NCI-H460 (cell line): ENCODE data around the gene CHD2. TPM values are rescaled to one million over a fixed set of nuclear protein-coding genes. Genes with fewer than 3 reads are reported as not detected.
"Not testable (repeated sequence)": the region's sequence is repeated elsewhere in the genome, so short reads cannot be mapped to it uniquely, and the experiment has no call there.

Experiments
- DNase-seq: peaks from one replicate; pipeline ENCODE4 v3.0.0-alpha.2; 2016; ENCODE audit warnings: low read depth; ENCODE audit errors: extremely low read depth
- total RNA-seq: library from RNA; depleted of rRNA; stranded (reverse); fragments of >200 nt; shearing (Covaris generic); gene quantifications from 2 replicates; pipeline ENCODE4 v1.2.3, GENCODE V29; 2014

CHD2 gene
- total RNA-seq, 1 experiment from 2014 or later, result 40.4 TPM

DNA sequence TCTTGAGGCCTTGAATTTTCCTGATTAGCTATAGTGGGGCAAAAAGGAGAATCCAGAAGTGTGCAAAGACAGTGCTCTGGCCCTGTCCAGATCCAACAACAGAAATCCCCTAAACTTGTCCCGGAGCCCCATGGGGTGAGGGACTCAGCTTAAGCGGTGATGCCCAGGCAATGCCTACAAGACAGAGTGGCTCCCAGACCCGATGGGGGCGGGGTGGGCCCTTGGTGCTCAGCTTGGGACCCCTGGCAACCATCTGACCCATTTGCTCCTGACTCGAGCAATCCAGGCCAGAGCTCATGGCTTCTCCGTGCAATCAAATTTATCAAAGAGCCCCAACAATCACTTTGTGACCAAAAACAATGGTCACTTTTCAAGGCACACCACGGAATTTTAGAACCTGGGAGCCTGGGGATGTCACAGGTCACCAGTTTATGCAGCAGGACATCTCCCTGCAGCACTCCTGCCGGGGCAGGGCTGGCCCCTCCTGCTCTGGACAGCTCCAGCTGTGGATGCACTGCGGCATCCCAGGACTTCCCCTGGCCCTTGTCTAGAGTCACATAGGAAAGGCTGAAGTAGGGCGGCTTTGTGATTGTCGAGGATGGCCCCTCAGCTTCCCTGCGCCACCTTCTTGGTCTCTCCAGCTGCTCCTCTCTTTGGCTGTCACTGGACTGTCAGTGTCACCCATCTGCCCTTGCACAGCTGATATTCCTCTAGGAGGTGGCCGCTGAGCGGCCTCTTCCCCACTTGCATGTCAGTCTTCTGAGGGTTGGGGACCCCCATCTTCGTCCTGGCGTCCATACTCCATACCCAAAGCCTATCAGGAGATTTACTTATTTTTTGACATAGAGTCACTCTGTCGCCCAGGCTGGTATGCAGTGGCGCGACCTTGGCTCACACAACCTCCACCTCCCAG is 160.5 kb downstream of the CHD2 start:
- no peak for DNase-seq

GRCh38 chr15:93062628-93063261 is 162.6 kb downstream of the CHD2 start:
- not testable (repeated sequence) for DNase-seq

- DNase-seq, result no peak
Measured at GRCh38 chr15:93063262-93063671, 163.1 kb downstream of the CHD2 start.

DNA sequence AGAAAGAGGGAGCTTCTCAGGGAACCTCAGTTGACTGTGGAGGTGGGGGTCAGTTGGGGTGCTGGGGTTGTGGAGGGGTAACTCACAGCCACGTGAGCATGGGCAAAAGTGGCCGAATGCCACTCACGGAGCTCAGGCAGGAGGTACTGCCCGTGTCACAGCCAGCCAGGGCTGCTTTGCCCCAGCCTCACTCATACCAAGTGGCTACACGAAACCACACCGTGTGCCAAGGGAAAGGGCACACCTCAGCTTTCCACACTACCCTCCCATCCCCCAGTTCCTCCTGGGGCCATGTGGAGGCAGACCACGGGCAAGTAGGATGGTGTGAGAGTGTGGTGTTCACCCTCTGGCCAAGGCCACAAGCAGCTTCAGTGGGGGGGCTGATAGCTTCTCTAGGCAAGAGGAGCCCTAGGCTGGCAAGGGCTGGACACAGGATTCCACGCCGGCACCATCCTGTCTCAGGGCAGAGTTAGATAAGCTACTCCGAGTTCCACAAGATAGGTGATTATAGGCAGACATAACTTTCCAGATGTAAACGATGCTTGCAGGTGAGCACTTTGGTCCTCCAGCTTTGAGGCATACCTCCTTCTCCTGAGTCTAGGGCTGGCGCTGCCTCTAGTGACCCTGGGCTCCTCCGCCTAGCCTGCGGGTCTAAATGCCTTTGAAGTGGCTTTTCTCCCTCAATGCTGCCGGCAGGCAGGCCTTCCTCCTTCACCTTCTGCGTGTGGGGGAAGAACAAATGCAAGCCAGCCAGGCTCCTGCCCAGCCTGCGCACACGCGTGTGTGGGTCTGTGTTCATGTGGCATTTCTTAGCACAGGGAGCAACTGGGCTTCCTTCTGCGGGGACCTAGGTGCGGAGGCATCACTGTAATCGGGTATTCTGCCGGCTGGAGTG is 163.9 kb downstream of the CHD2 start:
- DNase-seq, result no peak

GRCh38 chr15:93065641-93066045 is 165.5 kb downstream of the CHD2 start:
- DNase-seq, result no peak

- no peak for DNase-seq
Measured at GRCh38 chr15:93066224-93066681, 166.1 kb downstream of the CHD2 start.

DNA sequence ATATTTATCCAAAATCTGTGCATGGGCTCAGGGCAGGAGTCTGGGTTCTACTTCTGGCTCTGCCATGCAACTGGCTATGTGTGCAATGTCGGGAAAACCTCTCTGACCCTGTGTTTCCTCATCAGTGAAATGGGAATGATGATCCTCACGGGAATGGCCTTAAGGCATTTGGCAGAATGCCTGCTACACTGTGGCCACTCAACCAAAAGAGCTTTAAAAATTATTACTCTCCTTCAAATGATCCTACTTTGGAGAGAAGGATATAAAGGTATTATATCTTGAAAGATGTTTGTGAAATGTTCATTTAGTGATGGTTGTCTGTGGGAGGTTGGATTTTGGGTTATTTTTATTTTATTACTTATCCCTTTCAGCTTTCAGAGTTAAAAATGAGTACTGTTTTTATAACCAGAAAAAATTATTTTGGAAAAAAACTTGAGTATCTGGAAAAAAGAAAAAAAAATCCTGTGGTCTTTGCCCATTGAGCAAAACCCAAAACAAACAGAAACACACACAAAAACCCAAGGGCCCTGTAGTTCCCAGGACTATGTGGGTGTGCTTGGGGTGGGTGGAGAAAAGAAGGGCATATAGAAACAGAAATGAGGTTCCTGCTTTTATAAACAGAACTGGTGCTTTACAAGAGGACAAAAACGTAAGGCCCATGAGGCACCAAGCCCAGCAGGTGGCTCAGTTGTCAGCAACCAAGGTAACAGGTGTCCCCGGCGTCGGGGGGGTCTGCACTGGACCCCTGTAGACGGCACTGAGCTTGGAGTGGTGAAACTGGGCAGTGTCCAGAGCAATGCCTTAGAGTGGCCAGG is 166.9 kb downstream of the CHD2 start:
- no peak for DNase-seq

DNA sequence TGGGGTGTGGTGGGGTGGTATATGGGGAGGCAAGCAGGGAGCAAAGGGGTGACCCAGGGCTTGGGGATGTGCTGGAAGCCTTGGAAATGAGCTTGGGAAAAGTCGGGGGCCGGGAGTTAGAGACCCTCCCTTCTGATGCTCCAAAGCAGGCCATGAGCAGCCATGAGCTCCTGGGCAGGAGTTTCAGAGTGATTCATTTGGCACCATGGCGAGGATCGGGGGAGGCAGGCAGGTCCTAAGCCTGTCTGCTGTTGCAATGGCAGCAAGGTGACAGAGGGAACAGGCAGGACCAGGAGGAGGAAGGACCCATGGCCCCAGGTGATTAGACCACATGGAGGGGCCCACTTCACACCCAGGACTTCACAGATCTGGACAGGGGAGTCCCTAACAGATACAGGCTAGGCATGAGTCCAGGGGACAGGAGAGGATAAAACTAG is 167.5 kb downstream of the CHD2 start:
- DNase-seq, result no peak

DNA sequence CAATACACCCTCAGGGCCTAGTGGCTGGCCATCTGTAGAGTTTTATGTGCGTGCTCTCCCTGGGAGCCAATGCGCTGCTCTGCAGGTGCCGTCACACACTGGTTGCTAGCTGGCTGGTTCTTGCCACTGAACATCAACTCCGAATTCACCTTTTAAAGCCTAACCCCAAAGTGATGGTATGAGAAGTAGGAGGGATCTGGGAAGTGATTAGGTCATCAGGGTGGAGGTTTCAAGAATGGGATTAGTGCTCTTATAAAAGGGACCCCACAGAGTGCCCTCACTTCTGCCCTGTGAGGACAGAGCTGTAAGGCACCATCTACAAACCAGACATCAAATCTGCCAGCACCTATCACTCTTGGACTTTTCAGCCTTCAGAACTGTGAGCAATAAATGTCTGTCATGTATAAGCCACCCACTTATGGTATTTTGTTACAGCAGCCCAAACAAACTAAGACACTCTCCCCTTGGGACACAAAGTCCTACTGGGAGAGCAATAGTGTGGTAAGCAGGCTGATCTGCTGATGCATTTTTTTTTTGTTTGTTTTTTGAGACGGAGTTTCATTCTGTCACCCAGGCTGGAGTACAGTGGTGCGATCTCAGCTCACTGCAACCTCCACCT is 168.6 kb downstream of the CHD2 start:
- no peak for DNase-seq

GRCh38 chr15:93070132-93070531 is 170.0 kb downstream of the CHD2 start:
- no peak for DNase-seq

- no peak for DNase-seq
Measured at GRCh38 chr15:93070551-93071296, 170.6 kb downstream of the CHD2 start.

DNA sequence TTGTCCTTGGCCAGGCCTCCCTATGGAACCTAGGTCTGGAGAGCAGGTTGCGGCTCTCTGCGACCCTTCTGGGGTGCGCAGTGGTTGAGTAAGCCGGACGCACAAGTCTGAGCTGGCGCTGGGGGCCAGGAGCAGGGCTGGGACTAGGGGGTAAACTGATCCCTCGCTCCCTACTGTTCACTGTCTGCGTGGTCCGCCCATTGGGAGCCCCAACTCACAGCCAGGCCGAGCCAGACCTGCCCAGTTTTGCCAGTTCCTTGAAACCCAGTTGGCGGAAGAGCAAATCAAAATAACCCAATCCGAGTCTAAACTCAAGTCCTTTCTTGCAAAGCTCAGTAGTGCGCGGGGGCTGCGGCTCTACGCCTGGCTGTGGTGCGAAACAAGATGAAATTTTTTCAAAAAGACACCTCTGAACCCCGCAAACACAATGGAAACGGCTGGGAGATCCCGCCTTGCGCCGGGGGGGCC is 171.4 kb downstream of the CHD2 start:
- DNase-seq, result no peak

GRCh38 chr15:93072011-93072410 is 171.9 kb downstream of the CHD2 start:
- DNase-seq, result no peak

DNA sequence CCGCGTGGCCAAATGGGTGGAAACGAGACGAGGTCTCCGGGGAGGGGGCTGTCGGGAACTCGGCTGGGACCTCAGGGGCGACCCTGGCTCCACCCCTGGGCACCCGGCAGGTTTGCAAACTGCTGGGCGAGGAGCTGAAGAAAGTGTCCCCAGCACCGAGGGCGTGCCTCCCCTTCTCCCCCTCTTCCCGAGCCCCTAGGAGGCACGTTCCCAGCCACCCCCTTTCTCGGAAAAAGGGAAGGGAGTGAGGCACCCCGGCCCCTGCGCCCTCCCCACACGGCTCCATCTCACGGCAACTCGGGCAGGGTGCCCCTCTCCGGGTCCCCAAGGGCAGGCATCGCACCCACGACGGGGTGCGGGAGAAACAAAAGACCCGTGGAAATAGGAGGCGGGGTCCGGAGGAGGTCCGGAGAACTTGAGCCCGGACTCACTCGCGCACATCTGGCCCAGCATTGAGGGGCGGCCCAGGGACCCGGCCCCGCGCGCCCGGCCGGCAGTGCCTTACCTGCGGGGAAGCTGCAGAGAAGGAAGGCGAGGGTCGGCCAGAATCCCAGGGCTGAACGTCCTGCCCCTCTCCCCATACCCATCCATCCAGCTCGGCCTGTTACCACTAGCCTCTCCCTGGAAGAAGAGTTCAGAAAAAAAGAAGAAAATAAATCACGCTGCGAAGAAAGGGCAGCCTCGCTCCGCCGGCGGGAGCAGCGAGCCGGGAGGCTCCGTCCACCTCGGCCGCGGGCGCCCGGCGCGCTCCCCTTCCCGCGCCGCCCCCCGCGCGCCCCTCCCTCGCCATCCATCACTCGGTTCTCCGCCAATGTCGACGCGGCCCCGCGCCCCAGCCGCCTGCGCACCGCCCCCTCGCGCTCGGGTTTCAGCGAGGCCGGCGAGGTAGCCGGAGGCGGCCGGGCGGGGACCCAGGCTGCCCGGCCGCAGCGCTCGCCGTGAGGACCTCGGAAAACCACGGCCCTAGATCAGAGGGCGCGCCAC is 172.6 kb downstream of the CHD2 start:
- peak; percentile 64 for DNase-seq

DNA sequence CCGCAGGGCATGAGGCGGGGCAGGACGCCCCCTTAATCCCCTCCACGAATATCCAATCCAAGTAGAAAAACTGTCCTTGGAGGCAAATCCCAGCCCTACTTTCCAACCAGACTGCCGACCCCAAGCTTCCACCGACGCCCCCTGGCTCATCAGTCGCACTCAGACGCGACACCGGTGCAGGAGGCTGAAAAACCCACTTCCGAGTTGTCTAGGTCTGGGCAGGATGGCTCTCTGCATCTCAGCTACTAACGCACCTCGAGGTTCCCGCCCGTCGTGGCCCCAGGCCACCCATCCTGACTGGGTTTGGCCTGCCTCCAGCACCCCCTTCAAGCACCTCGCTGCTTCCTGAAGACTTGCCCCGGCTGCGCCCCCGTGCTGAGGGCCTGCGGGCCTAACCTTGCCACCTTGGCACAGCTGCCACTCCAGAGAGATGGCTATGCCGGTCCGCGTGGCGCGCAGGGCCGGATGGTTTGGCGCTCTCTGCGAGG is 173.4 kb downstream of the CHD2 start:
- no peak for DNase-seq

GRCh38 chr15:93074599-93074998 is 174.5 kb downstream of the CHD2 start:
- DNase-seq, result no peak

DNA sequence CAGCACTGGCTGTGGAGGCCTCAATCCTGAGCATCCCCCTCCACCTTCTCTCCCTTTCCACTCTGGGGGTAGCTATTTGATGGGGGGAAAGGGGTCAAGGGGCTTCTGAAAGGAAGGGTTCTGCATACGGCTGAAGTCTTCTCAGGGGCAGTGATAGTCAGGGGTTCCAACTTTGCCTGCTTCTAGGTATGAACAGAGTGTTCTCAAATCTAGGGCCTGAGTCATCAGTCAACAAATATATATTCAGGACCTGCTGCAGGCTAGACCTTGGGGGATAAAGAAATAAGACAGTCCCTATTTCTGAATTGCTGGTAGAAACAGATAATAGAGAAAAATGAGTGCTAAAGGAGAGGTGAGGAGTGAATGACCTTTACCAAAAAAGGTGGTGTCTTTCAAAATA is 176.1 kb downstream of the CHD2 start:
- no peak for DNase-seq
